Measurements from ENCODE around the gene GCSH. TPM values are rescaled to one million over a fixed set of nuclear protein-coding genes. Genes with fewer than 3 reads are reported as not detected.

The GCSH gene
- total and polyA plus RNA-seq, 2 of the 13 experiments (the other 11 are each of a cell fraction or from before 2014, with no cell fraction given) = 35.9 to 103 TPM

GRCh38 chr16:81106826-81107503 lies 10.8 kb upstream of the GCSH start (continued):
- no peak for TF ChIP-seq TFDP1 (CRISPR knock-in tag; IDR thresholded peaks at IDR 0.05; ENCODE audit: borderline replicate concordance)
- TF ChIP-seq ZBTB43 (CRISPR knock-in tag; conservative IDR thresholded peaks at IDR 0.05) = no peak
- TF ChIP-seq ZNF513 (CRISPR knock-in tag; conservative IDR thresholded peaks at IDR 0.05) = 0 out of 2 replicates have a peak, but pooled peaks have one; percentile 36
- no peak for TF ChIP-seq ZNF709 (CRISPR knock-in tag; IDR thresholded peaks at IDR 0.05)
- no peak for TF ChIP-seq ZNF609 (CRISPR knock-in tag; IDR thresholded peaks at IDR 0.05; ENCODE audit: borderline replicate concordance)
- TF ChIP-seq FOXP4 (CRISPR knock-in tag; IDR thresholded peaks at IDR 0.05) = no peak
- no peak for TF ChIP-seq ATF7-NPFF (CRISPR knock-in tag; IDR thresholded peaks at IDR 0.05; ENCODE audit: low read depth)
- no peak for TF ChIP-seq TARDBP (CRISPR knock-in tag; IDR thresholded peaks at IDR 0.05)
- TF ChIP-seq ZMYM3 (CRISPR knock-in tag; IDR thresholded peaks at IDR 0.05) = peak; percentile 88
- TF ChIP-seq GATAD1 (CRISPR knock-in tag; IDR thresholded peaks at IDR 0.05) = no peak
- TF ChIP-seq HNF4A (CRISPR knock-in tag; IDR thresholded peaks at IDR 0.05) = 0 out of 2 replicates have a peak, but pooled peaks have one; percentile 8
- no peak for TF ChIP-seq DNMT1 (CRISPR knock-in tag; IDR thresholded peaks at IDR 0.05)
- TF ChIP-seq ATF7 (IDR thresholded peaks at IDR 0.05) = no peak
- TF ChIP-seq ATF7 (CRISPR knock-in tag; IDR thresholded peaks at IDR 0.05) = no peak
- no peak for TF ChIP-seq NR2F6 (IDR thresholded peaks at IDR 0.05)
- TF ChIP-seq NR2F6 (CRISPR knock-in tag; IDR thresholded peaks at IDR 0.05) = no peak
- TF ChIP-seq THYN1 (CRISPR knock-in tag; IDR thresholded peaks at IDR 0.05; ENCODE audit: borderline replicate concordance, low read depth) = no peak
- peak; percentile 96 for TF ChIP-seq KDM1A (CRISPR knock-in tag; IDR thresholded peaks at IDR 0.05)
- no peak for TF ChIP-seq PLSCR1 (CRISPR knock-in tag; IDR thresholded peaks at IDR 0.05; ENCODE audit: borderline replicate concordance)
